ENCODE data around the gene SLC22A23.

The SLC22A23 gene

DNA sequence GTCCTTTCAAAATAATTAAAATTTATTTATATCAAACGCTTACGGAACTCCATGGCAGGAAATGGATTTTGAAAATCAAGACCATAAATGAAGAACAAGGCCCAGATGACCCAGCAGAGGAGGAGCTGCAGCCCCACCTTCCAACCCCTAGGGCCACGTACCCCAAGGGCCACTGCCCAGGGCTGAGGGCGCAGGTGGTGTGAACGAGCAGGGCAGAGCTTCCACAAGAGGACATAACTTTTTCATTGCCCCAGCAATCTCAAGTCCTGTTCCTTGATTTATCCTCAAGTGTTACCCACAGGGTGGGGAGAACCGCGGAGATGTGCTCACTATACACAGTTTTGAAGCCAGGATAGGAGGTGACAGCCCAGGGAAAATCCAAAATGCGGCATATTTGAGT is 155.3 kb downstream of the SLC22A23 start:
- Histone ChIP-seq H3K4me2 (no peak overlapping the region), H3K9ac (no peak overlapping the region), H3K27me3 (no peaks in the 10 kb centered on the region), H3K27ac (no peak overlapping the region), H3K4me3 (no peak overlapping the region), H3K9me3 (replicated peaks in 1 of 11) (peaks cover 0 to 11% (median 7%) of the 10 kb centered on the region in 11 experiments; a peak in 5 of 22 replicates), H3K4me1 (0 out of 20 replicates have a peak, but pooled peaks cover 0 to 2% (median 0%) of the 10 kb centered on the region in 10 experiments), H4K20me1 (no peaks in the 10 kb centered on the region), H3K36me3 (no peaks in the 10 kb centered on the region; a peak in 1 of 22 replicates)
- no peak for TF ChIP-seq Cebpa-rat (IDR thresholded peaks at IDR 0.05)

DNA sequence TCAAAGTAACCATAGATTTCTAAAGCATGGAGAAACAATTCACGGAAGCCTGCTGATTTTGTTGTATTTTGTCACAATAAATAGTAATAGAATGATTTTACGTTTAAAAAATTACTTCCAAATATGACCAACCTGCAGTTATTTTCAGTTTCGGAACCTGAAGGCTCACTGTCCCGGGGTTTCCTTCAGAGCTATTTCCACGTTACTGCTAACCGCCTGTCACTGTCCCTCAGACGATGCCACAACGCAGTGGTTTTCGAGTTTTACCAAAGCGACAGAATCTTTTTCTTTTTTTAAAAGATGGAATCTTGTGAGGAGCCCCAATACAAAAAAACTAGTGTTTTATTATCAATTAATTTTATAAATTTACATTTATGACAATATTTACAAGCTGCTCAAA is 157.6 kb downstream of the SLC22A23 start:
- Histone ChIP-seq H3K4me3 (no peak overlapping the region), H3K9ac (no peak overlapping the region), H3K27ac (no peak overlapping the region), H3K4me1 (peaks cover 0 to 14% (median 10%) of the 10 kb centered on the region in 10 experiments; a peak in 11 of 20 replicates), H3K4me2 (0 out of 22 replicates have a peak overlapping the region, but pooled peaks of 1 of the 11 experiments have one; percentile 37), H4K20me1 (peaks cover 0 to 6% (median 0%) of the 10 kb centered on the region in 11 experiments; a peak in 1 of 22 replicates), H3K36me3 (no peaks in the 10 kb centered on the region), H3K9me3 (replicated peaks in 1 of 11) (0 out of 22 replicates have a peak, but pooled peaks cover 0 to 6% (median 0%) of the 10 kb centered on the region in 11 experiments), H3K27me3 (no peaks in the 10 kb centered on the region)
- no peak for TF ChIP-seq Cebpa-rat (IDR thresholded peaks at IDR 0.05)

DNA sequence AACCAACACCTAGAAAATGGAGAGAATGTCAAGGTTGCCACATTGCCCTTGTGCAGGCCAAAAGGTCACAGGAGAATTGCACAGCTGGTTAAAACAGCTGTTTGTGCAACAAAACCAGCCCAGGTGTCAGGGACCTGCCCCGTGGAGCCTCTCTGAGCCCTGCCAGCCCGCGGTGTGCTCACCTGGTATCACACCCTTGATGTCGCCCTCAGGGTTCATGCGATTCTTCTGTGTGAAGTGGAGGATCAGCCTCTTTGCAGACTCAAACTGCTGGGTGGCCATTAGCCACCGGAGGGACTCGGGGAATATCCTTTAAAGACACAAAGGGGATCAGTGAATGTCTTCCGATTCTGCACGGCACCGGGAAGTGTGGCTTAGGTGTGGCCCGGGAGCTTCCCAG is 158.9 kb downstream of the SLC22A23 start:
- H3K4me2 ChIP-seq, result no peak overlapping the region
- H3K4me3 ChIP-seq, result no peak overlapping the region
- no peak overlapping the region for H3K27ac ChIP-seq
- peaks cover 0 to 6% (median 0%) of the 10 kb centered on the region in 11 experiments; a peak in 1 of 22 replicates for H4K20me1 ChIP-seq
- H3K9me3 ChIP-seq (replicated peaks in 1 of 11), result 0 out of 22 replicates have a peak, but pooled peaks cover 0 to under 1% (median 0%) of the 10 kb centered on the region in 11 experiments
- TF ChIP-seq Cebpa-rat (IDR thresholded peaks at IDR 0.05), result no peak
- H3K9ac ChIP-seq, result no peak overlapping the region
- no peaks in the 10 kb centered on the region for H3K36me3 ChIP-seq
- H3K27me3 ChIP-seq, result no peaks in the 10 kb centered on the region
- peaks cover 0 to 14% (median 10%) of the 10 kb centered on the region in 10 experiments; a peak in 11 of 20 replicates for H3K4me1 ChIP-seq

DNA sequence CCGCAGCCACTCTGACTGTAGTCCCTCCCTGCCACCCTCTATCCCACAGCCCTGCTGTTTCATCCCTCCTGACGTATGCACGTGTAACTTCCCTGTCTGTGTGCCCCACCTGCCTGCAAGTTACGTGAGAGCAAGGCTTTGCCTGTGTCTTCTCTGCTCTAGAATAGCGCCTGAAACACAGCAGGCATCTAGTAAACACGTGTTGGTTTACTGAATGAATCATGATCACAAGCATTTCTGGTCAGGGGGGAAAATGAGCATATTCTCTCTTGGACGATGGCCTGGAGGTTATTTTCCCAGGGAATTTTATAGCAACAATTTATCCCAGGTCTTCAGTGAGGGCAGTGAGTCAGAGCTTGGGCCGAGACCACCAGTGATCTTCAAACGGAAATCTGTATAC is 159.8 kb downstream of the SLC22A23 start:
- H3K4me1 ChIP-seq, result peaks cover 0 to 14% (median 10%) of the 10 kb centered on the region in 10 experiments; a peak in 11 of 20 replicates
- H3K36me3 ChIP-seq, result no peaks in the 10 kb centered on the region
- H3K27me3 ChIP-seq, result no peaks in the 10 kb centered on the region
- H4K20me1 ChIP-seq, result peaks cover 0 to 6% (median 0%) of the 10 kb centered on the region in 11 experiments; a peak in 1 of 22 replicates
- H3K9ac ChIP-seq, result no peak overlapping the region
- no peak overlapping the region for H3K27ac ChIP-seq
- no peak overlapping the region for H3K4me2 ChIP-seq
- no peaks in the 10 kb centered on the region for H3K9me3 ChIP-seq (replicated peaks in 1 of 11)
- no peak overlapping the region for H3K4me3 ChIP-seq
- no peak for TF ChIP-seq Cebpa-rat (IDR thresholded peaks at IDR 0.05)

GRCh38 chr6:3296537-3296936 is 160.3 kb downstream of the SLC22A23 start:
- no peaks in the 10 kb centered on the region for H3K9me3 ChIP-seq (replicated peaks in 1 of 11)
- H3K4me1 ChIP-seq, result peaks cover 0 to 14% (median 10%) of the 10 kb centered on the region in 10 experiments; a peak in 11 of 20 replicates
- no peaks in the 10 kb centered on the region for H3K36me3 ChIP-seq
- H3K27ac ChIP-seq, result no peak overlapping the region
- H3K4me3 ChIP-seq, result no peak overlapping the region
- no peak for TF ChIP-seq Cebpa-rat (IDR thresholded peaks at IDR 0.05)
- no peak overlapping the region for H3K4me2 ChIP-seq
- H4K20me1 ChIP-seq, result peaks cover 0 to 6% (median 0%) of the 10 kb centered on the region in 11 experiments; a peak in 1 of 22 replicates
- H3K27me3 ChIP-seq, result no peaks in the 10 kb centered on the region
- H3K9ac ChIP-seq, result no peak overlapping the region

GRCh38 chr6:3296078-3296477 is 160.8 kb downstream of the SLC22A23 start:
- no peak overlapping the region; a peak in 1 of 22 replicates for H3K9ac ChIP-seq
- H3K36me3 ChIP-seq, result no peaks in the 10 kb centered on the region
- no peaks in the 10 kb centered on the region for H3K27me3 ChIP-seq
- peaks cover 0 to 6% (median 0%) of the 10 kb centered on the region in 11 experiments; a peak in 1 of 22 replicates for H4K20me1 ChIP-seq
- no peaks in the 10 kb centered on the region for H3K9me3 ChIP-seq (replicated peaks in 1 of 11)
- H3K4me1 ChIP-seq, result peaks cover 0 to 14% (median 10%) of the 10 kb centered on the region in 10 experiments; a peak in 11 of 20 replicates
- H3K4me2 ChIP-seq, result peak overlapping the region in 4 of 11 experiments; percentile 4 to 48 (median 35); a peak in 4 of 22 replicates
- TF ChIP-seq Cebpa-rat (IDR thresholded peaks at IDR 0.05), result no peak
- H3K4me3 ChIP-seq, result no peak overlapping the region
- H3K27ac ChIP-seq, result no peak overlapping the region

- Histone ChIP-seq H3K36me3 (no peaks in the 10 kb centered on the region), H3K4me3 (no peak overlapping the region), H4K20me1 (peaks cover 0 to 6% (median 0%) of the 10 kb centered on the region in 11 experiments; a peak in 1 of 22 replicates), H3K4me1 (peaks cover 0 to 17% (median 11%) of the 10 kb centered on the region in 10 experiments; a peak in 11 of 20 replicates), H3K9ac (no peak overlapping the region), H3K9me3 (replicated peaks in 1 of 11) (no peaks in the 10 kb centered on the region), H3K4me2 (peak overlapping the region in 4 of 11 experiments; percentile 4 to 48 (median 35); a peak in 5 of 22 replicates), H3K27me3 (no peaks in the 10 kb centered on the region), H3K27ac (no peak overlapping the region)
- no peak for TF ChIP-seq Cebpa-rat (IDR thresholded peaks at IDR 0.05)
Observed at GRCh38 chr6:3294921-3295871, 161.7 kb downstream of the SLC22A23 start.

GRCh38 chr6:3294396-3294795 is 162.5 kb downstream of the SLC22A23 start:
- Histone ChIP-seq H3K4me2 (no peak overlapping the region), H3K9me3 (replicated peaks in 1 of 11) (no peaks in the 10 kb centered on the region), H3K4me3 (no peak overlapping the region), H3K27me3 (no peaks in the 10 kb centered on the region), H3K27ac (no peak overlapping the region), H4K20me1 (peaks cover 0 to 6% (median 0%) of the 10 kb centered on the region in 11 experiments; a peak in 1 of 22 replicates), H3K9ac (no peak overlapping the region), H3K36me3 (no peaks in the 10 kb centered on the region), H3K4me1 (peaks cover 3 to 25% (median 19%) of the 10 kb centered on the region in 10 experiments; a peak in 19 of 20 replicates)
- TF ChIP-seq Cebpa-rat (IDR thresholded peaks at IDR 0.05), result no peak

Data from BLaER1 treated with 17β-estradiol and CSF1 and Interleukin-3, amounts not matched to agents 10 nM and 100 nM (cell line).